ENCODE results near the gene TECTA.

TECTA gene

GRCh38 chr11:121059605-121060004 is 41.4 kb upstream of the TECTA start:
- DNase-seq (ENCODE audit: extremely low read depth, low read depth): no peak
- no peak overlapping the region for H3K4me3 ChIP-seq (replicated peaks; ENCODE audit: low read depth, low read length)
- TF ChIP-seq CTCF (IDR thresholded peaks at IDR 0.05; ENCODE audit: low read depth, low read length, missing control alignments): no peak

- DNase-seq (ENCODE audit: extremely low read depth, low read depth): no peak
- no peak overlapping the region for H3K4me3 ChIP-seq (replicated peaks; ENCODE audit: low read depth, low read length)
- peak; percentile 21 for TF ChIP-seq CTCF (IDR thresholded peaks at IDR 0.05; ENCODE audit: low read depth, low read length, missing control alignments)
These were observed 37.3 kb upstream of the TECTA start for GRCh38 chr11:121063728-121064127.

- DNase-seq (ENCODE audit: extremely low read depth, low read depth): no peak
- no peak for TF ChIP-seq CTCF (IDR thresholded peaks at IDR 0.05; ENCODE audit: low read depth, low read length, missing control alignments)
- H3K4me3 ChIP-seq (replicated peaks; ENCODE audit: low read depth, low read length): no peak overlapping the region
These were observed 34.4 kb upstream of the TECTA start for GRCh38 chr11:121066623-121067022.

- no peak overlapping the region for H3K4me3 ChIP-seq (replicated peaks; ENCODE audit: low read depth, low read length)
- no peak for DNase-seq (ENCODE audit: extremely low read depth, low read depth)
- no peak for TF ChIP-seq CTCF (IDR thresholded peaks at IDR 0.05; ENCODE audit: low read depth, low read length, missing control alignments)
These were observed 34.0 kb upstream of the TECTA start for GRCh38 chr11:121067026-121067425.

GRCh38 chr11:121067453-121067852 is 33.6 kb upstream of the TECTA start:
- no peak overlapping the region for H3K4me3 ChIP-seq (replicated peaks; ENCODE audit: low read depth, low read length)
- no peak for TF ChIP-seq CTCF (IDR thresholded peaks at IDR 0.05; ENCODE audit: low read depth, low read length, missing control alignments)
- peak; percentile 25 for DNase-seq (ENCODE audit: extremely low read depth, low read depth)

GRCh38 chr11:121067962-121068647 is 32.9 kb upstream of the TECTA start:
- no peak for DNase-seq (ENCODE audit: extremely low read depth, low read depth)
- no peak for TF ChIP-seq CTCF (IDR thresholded peaks at IDR 0.05; ENCODE audit: low read depth, low read length, missing control alignments)

GRCh38 chr11:121068787-121069186 is 32.3 kb upstream of the TECTA start:
- no peak overlapping the region for H3K4me3 ChIP-seq (replicated peaks; ENCODE audit: low read depth, low read length)
- DNase-seq (ENCODE audit: extremely low read depth, low read depth): no peak
- no peak for TF ChIP-seq CTCF (IDR thresholded peaks at IDR 0.05; ENCODE audit: low read depth, low read length, missing control alignments)

More at GRCh38 chr11:121067962-121068647, 32.9 kb upstream of the TECTA start:
- H3K4me3 ChIP-seq (replicated peaks; ENCODE audit: low read depth, low read length): no peak overlapping the region

All from HFF-Myc (cell line).